HEK293 (cell line): ENCODE results near the gene ENDOU.

Experiments
- CTCF ChIA-PET: fragments of 350-600 bp; formaldehyde crosslinking; extraction: SDS; loops from one replicate; lab custom pipeline; 2021; ENCODE audit warnings: antibody characterized with exemption; lab: Yijun Ruan, JAX
- POLR2A ChIA-PET: fragments of 300-600 bp; formaldehyde crosslinking; extraction: SDS; loops from one replicate; lab custom pipeline; 2020; ENCODE audit warnings: antibody characterized with exemption, inconsistent platforms; lab: Yijun Ruan, JAX
- H3K27ac ChIP-seq: fragments of 200-500 bp; sonication (Bioruptor generic); 2 replicates; pipeline ENCODE4 v1.5.1; 2014; ENCODE audit warnings: low read depth, low read length, control low read depth, inconsistent platforms; ENCODE audit errors: extremely low read depth
- H3K36me3 ChIP-seq, 2 experiments: fragments of 200-500 bp in 1 of 2; sonication (Bioruptor generic) in 1 of 2; 1 replicate in 1 of 2; 2 replicates in 1 of 2; pipeline ENCODE4 v1.5.1; 2014 to 2017; ENCODE audit warnings: inconsistent platforms in 2 of 2, low read length in 2 of 2; ENCODE audit not compliant: control insufficient read depth in 2 of 2, insufficient read depth in 1 of 2
- H3K4me1 ChIP-seq: fragments of 200-500 bp; sonication (Bioruptor generic); 2 replicates; pipeline ENCODE4 v1.5.1; 2014; ENCODE audit warnings: mild to moderate bottlenecking, low read length, inconsistent platforms; ENCODE audit not compliant: control insufficient read depth, insufficient read depth
- H3K4me3 ChIP-seq: 2 replicates; pipeline ENCODE4 v1.5.1; 2011; ENCODE audit warnings: low read depth, mild to moderate bottlenecking, control low read depth, low read length, moderate library complexity
- H3K9me3 ChIP-seq: fragments of 200-500 bp; sonication (Bioruptor generic); 2 replicates; pipeline ENCODE4 v1.5.1; 2014; ENCODE audit warnings: low read depth, low read length, inconsistent platforms; ENCODE audit not compliant: control insufficient read depth, insufficient read depth
- BCL11B ChIP-seq: fragments of 450-650 bp; formaldehyde crosslinking; IDR thresholded peaks from 2 replicates; pipeline ENCODE4 v1.5.1; 2016; ENCODE audit warnings: low read depth, missing biosample characterization, missing genetic modification characterization
- HIC1 ChIP-seq: fragments of 450-650 bp; formaldehyde crosslinking; IDR thresholded peaks from 2 replicates; pipeline ENCODE4 v1.5.1; 2016; ENCODE audit warnings: missing biosample characterization, missing genetic modification characterization
- MYNN ChIP-seq: fragments of 450-650 bp; formaldehyde crosslinking; IDR thresholded peaks from 2 replicates; pipeline ENCODE4 v1.5.1; 2016; ENCODE audit warnings: missing biosample characterization, missing genetic modification characterization, borderline replicate concordance
- SALL2 ChIP-seq: fragments of 450-650 bp; formaldehyde crosslinking; IDR thresholded peaks from 2 replicates; pipeline ENCODE4 v1.5.0; 2017; ENCODE audit warnings: missing biosample characterization, mild to moderate bottlenecking, missing genetic modification characterization, borderline replicate concordance
- TRIM28 ChIP-seq: IDR thresholded peaks from 2 replicates; pipeline ENCODE4 v1.6.1; 2011; ENCODE audit warnings: low read length, control low read depth, borderline replicate concordance
- ZNF10 ChIP-seq: fragments of 450-650 bp; formaldehyde crosslinking; IDR thresholded peaks from 2 replicates; pipeline ENCODE4 v1.5.1; 2017; ENCODE audit warnings: missing biosample characterization, missing genetic modification characterization
- ZNF16 ChIP-seq: fragments of 450-650 bp; formaldehyde crosslinking; IDR thresholded peaks from 2 replicates; pipeline ENCODE4 v1.5.1; 2016; ENCODE audit warnings: low read depth, missing biosample characterization, missing genetic modification characterization
- ZNF2 ChIP-seq: fragments of 450-650 bp; formaldehyde crosslinking; IDR thresholded peaks from 2 replicates; pipeline ENCODE4 v1.5.1; 2016; ENCODE audit warnings: missing biosample characterization, missing genetic modification characterization
- ZNF202 ChIP-seq: fragments of 450-650 bp; formaldehyde crosslinking; IDR thresholded peaks from 2 replicates; pipeline ENCODE4 v1.5.1; 2016; ENCODE audit warnings: missing biosample characterization, missing genetic modification characterization, borderline replicate concordance
- ZNF26 ChIP-seq: fragments of 450-650 bp; formaldehyde crosslinking; IDR thresholded peaks from 2 replicates; pipeline ENCODE4 v1.5.1; 2016; ENCODE audit warnings: missing biosample characterization, missing genetic modification characterization
- ZNF48 ChIP-seq: fragments of 450-650 bp; formaldehyde crosslinking; IDR thresholded peaks from 2 replicates; pipeline ENCODE4 v1.5.1; 2016; ENCODE audit warnings: missing biosample characterization, missing genetic modification characterization
- ZNF548 ChIP-seq: fragments of 450-650 bp; formaldehyde crosslinking; IDR thresholded peaks from 2 replicates; pipeline ENCODE4 v1.5.1; 2016; ENCODE audit warnings: missing biosample characterization, missing genetic modification characterization
- ZNF571 ChIP-seq: fragments of 450-650 bp; formaldehyde crosslinking; IDR thresholded peaks from 2 replicates; pipeline ENCODE4 v1.5.0; 2017; ENCODE audit warnings: missing biosample characterization, missing genetic modification characterization
- ZNF654 ChIP-seq: fragments of 450-650 bp; formaldehyde crosslinking; IDR thresholded peaks from 2 replicates; pipeline ENCODE4 v1.5.1; 2016; ENCODE audit warnings: low read depth, missing biosample characterization, missing genetic modification characterization
- ZNF692 ChIP-seq: fragments of 450-650 bp; formaldehyde crosslinking; IDR thresholded peaks from 2 replicates; pipeline ENCODE4 v1.5.1; 2016; ENCODE audit warnings: missing biosample characterization, missing genetic modification characterization
- ZNF704 ChIP-seq: fragments of 450-650 bp; formaldehyde crosslinking; IDR thresholded peaks from 2 replicates; pipeline ENCODE4 v1.5.1; 2016; ENCODE audit warnings: missing biosample characterization, missing genetic modification characterization
- ZNF768 ChIP-seq: fragments of 450-650 bp; formaldehyde crosslinking; IDR thresholded peaks from 2 replicates; pipeline ENCODE4 v1.5.1; 2018; ENCODE audit warnings: missing biosample characterization, mild to moderate bottlenecking, missing genetic modification characterization
- ZNF777 ChIP-seq: fragments of 450-650 bp; formaldehyde crosslinking; IDR thresholded peaks from 2 replicates; pipeline ENCODE4 v1.5.1; 2017; ENCODE audit warnings: missing biosample characterization, missing genetic modification characterization, borderline replicate concordance
- ZNF843 ChIP-seq: fragments of 450-650 bp; formaldehyde crosslinking; IDR thresholded peaks from 2 replicates; pipeline ENCODE4 v1.5.1; 2016; ENCODE audit warnings: missing biosample characterization, missing genetic modification characterization
- TF ChIP-seq, protein P1 (sequence below): fragments of 450-650 bp; formaldehyde crosslinking; IDR thresholded peaks from 2 replicates; pipeline ENCODE4 v1.5.1; 2016; ENCODE audit warnings: missing biosample characterization, missing genetic modification characterization
- TF ChIP-seq, protein P2 (sequence below): fragments of 450-650 bp; formaldehyde crosslinking; IDR thresholded peaks from 2 replicates; pipeline ENCODE4 v1.5.1; 2016; ENCODE audit warnings: missing biosample characterization, missing genetic modification characterization
- TF ChIP-seq, protein P3 (sequence below): fragments of 450-650 bp; formaldehyde crosslinking; IDR thresholded peaks from 2 replicates; pipeline ENCODE4 v1.5.1; 2016; ENCODE audit warnings: missing biosample characterization, missing genetic modification characterization

Gene ENDOU

GRCh38 chr12:47689215-47689614, 36.1 kb downstream of the ENDOU start (continued):
- TF ChIP-seq ZNF26 (tag by site-specific recombination) (no peak), ZNF704 (tag by site-specific recombination) (no peak)

DNA sequence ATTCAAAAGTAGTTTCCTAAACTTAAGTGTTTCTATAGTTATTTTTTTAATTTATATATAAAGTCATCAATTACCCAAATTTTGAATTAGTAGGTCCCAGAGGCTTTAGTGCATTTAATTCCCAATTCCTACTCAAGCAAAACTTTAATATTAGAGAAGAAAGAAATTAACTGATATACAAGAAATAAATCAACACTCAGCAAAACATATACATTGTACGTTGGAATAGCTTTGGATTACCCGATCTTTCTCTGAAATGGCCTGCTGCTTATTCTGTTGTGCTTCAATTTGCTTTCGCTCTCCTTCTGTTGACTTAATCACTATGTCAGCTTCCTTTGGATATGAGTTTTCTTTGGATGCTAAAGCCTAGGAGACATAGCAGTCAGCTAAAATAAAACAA, 37.7 kb downstream of the ENDOU start:
- Histone ChIP-seq H3K9me3 (no peaks in the 10 kb centered on the region), H3K36me3 (peaks cover 41 to 64% of the 10 kb centered on the region in 2 experiments), H3K4me3 (no peak overlapping the region), H3K4me1 (no peaks in the 10 kb centered on the region)
- ChIA-PET CTCF (interaction anchor here (0.6 to 2.2 kb wide), 9 partner anchors 10 to 655 kb away, joined by 3 to 21 read pairs (median 3); no protein-coding TSS in a partner anchor), POLR2A (interaction anchor here (1.5 kb wide), 1 partner anchor 18 kb away, joined by 7 read pairs; the partner anchor contains the start of gene RPAP3)
- TF ChIP-seq ZNF202: no peak
- no peak for TF ChIP-seq ZNF548 (tag by site-specific recombination)
- TF ChIP-seq TRIM28: no peak
- TF ChIP-seq HIC1 (tag by site-specific recombination): no peak
- no peak for TF ChIP-seq MYNN (tag by site-specific recombination)
- no peak for TF ChIP-seq ZNF768 (tag by site-specific recombination)
- TF ChIP-seq BCL11B (tag by site-specific recombination): no peak
- TF ChIP-seq, all 188 proteins: peak for 0
- no peak overlapping the region for H3K27ac ChIP-seq

- POLR2A ChIA-PET: interaction anchor here (0.6 to 1.5 kb wide), 2 partner anchors 19 to 487 kb away, joined by 3 to 7 read pairs; partner anchors contain the start of gene RPAP3
- Histone ChIP-seq H3K27ac (no peak overlapping the region), H3K4me3 (no peak overlapping the region), H3K9me3 (no peaks in the 10 kb centered on the region), H3K4me1 (no peaks in the 10 kb centered on the region), H3K36me3 (peaks cover 41 to 63% of the 10 kb centered on the region in 2 experiments)
- CTCF ChIA-PET: interaction anchor here (0.5 to 2.2 kb wide), 23 partner anchors 9 to 1728 kb away, joined by 3 to 21 read pairs (median 3); no protein-coding TSS in a partner anchor
- TF ChIP-seq, protein P1, sequence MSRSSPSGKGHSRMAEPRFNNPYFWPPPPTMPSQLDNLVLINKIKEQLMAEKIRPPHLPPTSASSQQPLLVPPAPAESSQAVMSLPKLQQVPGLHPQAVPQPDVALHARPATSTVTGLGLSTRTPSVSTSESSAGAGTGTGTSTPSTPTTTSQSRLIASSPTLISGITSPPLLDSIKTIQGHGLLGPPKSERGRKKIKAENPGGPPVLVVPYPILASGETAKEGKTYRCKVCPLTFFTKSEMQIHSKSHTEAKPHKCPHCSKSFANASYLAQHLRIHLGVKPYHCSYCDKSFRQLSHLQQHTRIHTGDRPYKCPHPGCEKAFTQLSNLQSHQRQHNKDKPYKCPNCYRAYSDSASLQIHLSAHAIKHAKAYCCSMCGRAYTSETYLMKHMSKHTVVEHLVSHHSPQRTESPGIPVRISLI: no peak
- TF ChIP-seq ZNF692 (tag by site-specific recombination): no peak
- TF ChIP-seq ZNF2 (tag by site-specific recombination): no peak
- no peak for TF ChIP-seq ZNF777 (tag by site-specific recombination)
- no peak for TF ChIP-seq SALL2 (tag by site-specific recombination)
- no peak for TF ChIP-seq ZNF571
- no peak for TF ChIP-seq ZNF843
- TF ChIP-seq ZNF16 (tag by site-specific recombination): no peak
- TF ChIP-seq, protein P2, sequence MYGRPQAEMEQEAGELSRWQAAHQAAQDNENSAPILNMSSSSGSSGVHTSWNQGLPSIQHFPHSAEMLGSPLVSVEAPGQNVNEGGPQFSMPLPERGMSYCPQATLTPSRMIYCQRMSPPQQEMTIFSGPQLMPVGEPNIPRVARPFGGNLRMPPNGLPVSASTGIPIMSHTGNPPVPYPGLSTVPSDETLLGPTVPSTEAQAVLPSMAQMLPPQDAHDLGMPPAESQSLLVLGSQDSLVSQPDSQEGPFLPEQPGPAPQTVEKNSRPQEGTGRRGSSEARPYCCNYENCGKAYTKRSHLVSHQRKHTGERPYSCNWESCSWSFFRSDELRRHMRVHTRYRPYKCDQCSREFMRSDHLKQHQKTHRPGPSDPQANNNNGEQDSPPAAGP: no peak
- TF ChIP-seq ZNF10: no peak
- no peak for TF ChIP-seq ZNF48 (tag by site-specific recombination)
- peak; percentile 58 for TF ChIP-seq ZNF654 (tag by site-specific recombination)
- TF ChIP-seq, protein P3, sequence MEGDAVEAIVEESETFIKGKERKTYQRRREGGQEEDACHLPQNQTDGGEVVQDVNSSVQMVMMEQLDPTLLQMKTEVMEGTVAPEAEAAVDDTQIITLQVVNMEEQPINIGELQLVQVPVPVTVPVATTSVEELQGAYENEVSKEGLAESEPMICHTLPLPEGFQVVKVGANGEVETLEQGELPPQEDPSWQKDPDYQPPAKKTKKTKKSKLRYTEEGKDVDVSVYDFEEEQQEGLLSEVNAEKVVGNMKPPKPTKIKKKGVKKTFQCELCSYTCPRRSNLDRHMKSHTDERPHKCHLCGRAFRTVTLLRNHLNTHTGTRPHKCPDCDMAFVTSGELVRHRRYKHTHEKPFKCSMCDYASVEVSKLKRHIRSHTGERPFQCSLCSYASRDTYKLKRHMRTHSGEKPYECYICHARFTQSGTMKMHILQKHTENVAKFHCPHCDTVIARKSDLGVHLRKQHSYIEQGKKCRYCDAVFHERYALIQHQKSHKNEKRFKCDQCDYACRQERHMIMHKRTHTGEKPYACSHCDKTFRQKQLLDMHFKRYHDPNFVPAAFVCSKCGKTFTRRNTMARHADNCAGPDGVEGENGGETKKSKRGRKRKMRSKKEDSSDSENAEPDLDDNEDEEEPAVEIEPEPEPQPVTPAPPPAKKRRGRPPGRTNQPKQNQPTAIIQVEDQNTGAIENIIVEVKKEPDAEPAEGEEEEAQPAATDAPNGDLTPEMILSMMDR (tag by site-specific recombination): peak; percentile 45
Measured at GRCh38 chr12:47686645-47687240, 38.5 kb downstream of the ENDOU start.
